GM10847 (cell line): ENCODE measurements around the gene PTBP3.

ENCODE experiments used
- POLR2A ChIP-seq: IDR thresholded peaks from 2 replicates; pipeline ENCODE4 v1.6.1; 2011; ENCODE audit not compliant: insufficient read length; ENCODE audit errors: extremely low read depth

Gene PTBP3

GRCh38 chr9:112176524-112176923, 156.9 kb downstream of the PTBP3 start:
- TF ChIP-seq POLR2A: no peak

- TF ChIP-seq POLR2A: no peak
These were observed 157.6 kb downstream of the PTBP3 start for GRCh38 chr9:112175796-112176315.

- TF ChIP-seq POLR2A: no peak
These were observed 158.2 kb downstream of the PTBP3 start, which contains the start of gene SUSD1 for GRCh38 chr9:112174965-112175795. TSS of gene SUSD1 (minus strand) at chr9:112175297. CDS start at chr9:112175235, 62 bp downstream.

- TF ChIP-seq POLR2A: no peak
These were observed 159.0 kb downstream of the PTBP3 start for GRCh38 chr9:112174222-112174964.

GRCh38 chr9:112173489-112174221, 159.8 kb downstream of the PTBP3 start:
- TF ChIP-seq POLR2A: no peak

- TF ChIP-seq POLR2A: no peak
These were observed 162.5 kb downstream of the PTBP3 start for GRCh38 chr9:112170968-112171367.

GRCh38 chr9:112170235-112170634, 163.2 kb downstream of the PTBP3 start:
- no peak for TF ChIP-seq POLR2A

- TF ChIP-seq POLR2A: no peak
These were observed 164.1 kb downstream of the PTBP3 start for GRCh38 chr9:112169368-112169767.

- TF ChIP-seq POLR2A: no peak
These were observed 165.2 kb downstream of the PTBP3 start for GRCh38 chr9:112168197-112168596.
